HG02973 (cell line): Measurements from ENCODE around the gene AVPR2.

Experiments
- ATAC-seq: cut with Tn5 transposase; IDR thresholded peaks from one replicate; pipeline ENCODE4 v1.9.1; 2021; ENCODE audit warnings: moderate library complexity; ENCODE audit not compliant: unreplicated experiment

Gene AVPR2

GRCh38 chrX:153903991-153904957 lies at the start of gene AVPR2:
Gene AVPR2 (plus strand): TSS chrX:153904673. CDS start chrX:153905146, 473 bp downstream.
- no peak for ATAC-seq

DNA sequence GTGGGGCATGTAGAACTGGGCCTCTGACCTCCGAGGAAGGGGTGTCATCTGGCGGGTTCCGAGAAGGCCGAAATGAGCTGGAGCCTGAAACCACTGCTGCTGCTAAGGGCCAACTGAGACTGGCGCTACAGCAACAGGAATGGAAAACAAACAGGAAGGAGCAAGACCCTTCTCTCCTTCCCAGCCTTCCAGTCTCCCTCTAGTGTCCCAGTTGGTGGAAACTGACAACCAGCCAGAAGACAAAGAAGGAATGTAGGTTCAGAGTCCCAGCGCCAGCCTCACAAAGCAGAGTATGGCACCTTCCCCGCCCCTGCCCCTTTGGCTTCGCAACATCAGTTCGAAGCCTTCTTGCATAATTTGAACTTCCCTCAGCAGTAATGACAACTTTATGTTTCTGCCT lies 49.8 kb upstream of the AVPR2 start:
- no peak for ATAC-seq

DNA sequence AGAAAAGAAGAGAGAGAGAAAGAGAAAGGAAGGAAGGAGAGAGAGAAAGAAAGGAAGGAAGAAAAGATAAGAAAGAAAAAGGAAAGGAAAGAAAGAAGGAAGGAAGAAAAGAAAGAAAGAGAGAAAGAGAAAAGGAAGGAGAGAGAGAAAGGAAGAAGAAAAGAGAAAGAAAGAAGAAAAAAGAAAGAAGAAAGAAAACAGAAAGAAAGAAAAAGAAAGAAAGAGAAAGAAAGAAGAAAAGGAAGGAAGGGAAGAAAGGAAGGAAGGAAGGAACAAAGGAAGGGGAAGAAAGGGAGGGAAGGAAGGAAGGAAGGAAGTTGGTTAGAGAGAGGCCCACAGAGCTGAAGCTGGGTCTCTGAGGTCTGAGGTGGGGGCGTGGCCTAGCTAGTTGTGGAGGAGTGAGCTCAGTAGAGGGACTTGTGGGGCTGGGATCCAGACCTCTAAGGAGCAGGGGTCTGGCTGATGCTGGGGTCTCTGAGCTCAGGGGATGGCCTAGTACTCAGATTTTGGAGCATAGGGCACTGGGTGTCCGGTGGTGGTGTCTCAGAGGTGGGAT lies 47.0 kb upstream of the AVPR2 start:
- ATAC-seq: no peak

DNA sequence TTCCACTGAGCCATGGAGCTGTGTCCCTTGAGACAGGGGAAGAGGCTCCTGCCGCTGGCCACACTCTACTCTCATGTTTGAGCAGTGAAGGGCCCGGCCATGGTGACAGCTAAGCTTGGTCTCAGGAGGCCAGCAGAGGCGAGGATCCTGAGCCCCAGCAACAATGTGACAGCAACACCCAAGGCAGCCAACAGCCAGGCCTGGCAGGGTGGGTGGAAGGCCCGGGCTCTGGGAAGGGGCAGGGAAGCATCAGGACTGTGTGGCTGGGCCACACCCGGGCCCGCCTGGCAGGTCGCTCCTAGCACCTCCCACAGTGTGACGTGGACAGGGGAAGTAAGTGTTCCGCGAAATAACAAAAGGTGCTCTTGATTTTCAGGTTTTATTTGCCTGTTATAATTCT lies 43.3 kb upstream of the AVPR2 start:
- ATAC-seq: no peak

GRCh38 chrX:153861733-153862310 lies 42.7 kb upstream of the AVPR2 start:
- ATAC-seq: no peak

- ATAC-seq: no peak
These were observed 41.9 kb upstream of the AVPR2 start for GRCh38 chrX:153862369-153863250.

- no peak for ATAC-seq
These were observed 41.1 kb upstream of the AVPR2 start for GRCh38 chrX:153863251-153863991.

DNA sequence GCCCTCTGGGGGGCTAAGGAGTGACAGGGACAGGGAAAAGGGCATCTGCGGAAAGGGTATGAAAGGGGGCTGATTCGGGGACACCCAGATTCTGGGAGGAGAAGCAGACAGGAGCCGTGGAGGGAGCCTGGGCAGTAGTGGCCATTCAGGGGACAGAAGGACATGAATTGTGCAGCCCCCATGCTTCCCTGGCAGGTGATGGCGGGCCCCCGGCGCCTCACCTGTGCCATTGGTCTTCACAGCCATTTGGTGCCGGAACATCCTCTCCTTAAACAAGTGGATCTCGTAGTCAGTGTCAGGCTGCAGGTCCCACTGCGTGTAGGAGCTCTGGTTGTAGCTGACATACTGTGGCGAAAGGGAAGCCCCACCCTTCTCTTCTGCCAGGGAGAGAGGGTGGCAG lies 40.4 kb upstream of the AVPR2 start:
- no peak for ATAC-seq

DNA sequence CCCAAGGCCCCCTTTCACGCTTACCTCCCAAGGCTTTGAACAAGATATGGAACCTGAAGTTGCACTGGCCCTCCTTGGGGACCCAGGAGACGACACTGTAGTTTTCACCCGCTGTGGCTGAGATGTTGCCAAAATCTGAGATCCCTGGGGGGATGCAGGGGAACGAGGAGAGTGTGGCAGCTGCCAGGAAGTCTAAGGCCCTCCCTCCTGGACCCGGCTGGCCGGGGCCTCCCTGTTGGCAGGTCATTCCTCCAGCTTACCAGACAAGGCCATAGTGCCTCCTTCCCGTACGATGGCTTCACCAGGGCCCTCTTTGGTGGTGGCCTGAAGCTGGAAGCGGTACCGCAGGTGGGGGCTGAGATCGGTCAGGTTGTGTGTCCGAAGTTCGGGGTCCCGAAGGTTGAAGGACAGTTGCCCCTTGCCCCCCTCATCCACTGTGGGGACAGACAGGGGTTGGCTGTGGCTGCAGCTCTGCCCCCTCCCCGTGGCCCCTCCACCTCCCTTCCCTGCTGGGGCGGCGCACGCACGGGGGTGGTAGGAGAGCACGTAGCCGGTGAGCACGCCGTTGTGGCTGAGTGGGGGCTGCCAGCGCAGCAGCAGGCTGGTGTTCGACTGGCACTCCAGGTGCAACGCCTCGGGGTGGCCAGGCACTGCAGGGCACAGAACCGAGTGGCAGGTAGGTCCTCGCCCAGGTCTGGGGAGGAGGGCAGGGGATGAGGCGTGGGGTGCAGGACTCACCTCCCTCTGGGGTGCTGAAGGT lies 39.7 kb upstream of the AVPR2 start:
- no peak for ATAC-seq

GRCh38 chrX:153865321-153865580 lies 39.2 kb upstream of the AVPR2 start:
- ATAC-seq: no peak

GRCh38 chrX:153865685-153866084 lies 38.8 kb upstream of the AVPR2 start:
- ATAC-seq: no peak

DNA sequence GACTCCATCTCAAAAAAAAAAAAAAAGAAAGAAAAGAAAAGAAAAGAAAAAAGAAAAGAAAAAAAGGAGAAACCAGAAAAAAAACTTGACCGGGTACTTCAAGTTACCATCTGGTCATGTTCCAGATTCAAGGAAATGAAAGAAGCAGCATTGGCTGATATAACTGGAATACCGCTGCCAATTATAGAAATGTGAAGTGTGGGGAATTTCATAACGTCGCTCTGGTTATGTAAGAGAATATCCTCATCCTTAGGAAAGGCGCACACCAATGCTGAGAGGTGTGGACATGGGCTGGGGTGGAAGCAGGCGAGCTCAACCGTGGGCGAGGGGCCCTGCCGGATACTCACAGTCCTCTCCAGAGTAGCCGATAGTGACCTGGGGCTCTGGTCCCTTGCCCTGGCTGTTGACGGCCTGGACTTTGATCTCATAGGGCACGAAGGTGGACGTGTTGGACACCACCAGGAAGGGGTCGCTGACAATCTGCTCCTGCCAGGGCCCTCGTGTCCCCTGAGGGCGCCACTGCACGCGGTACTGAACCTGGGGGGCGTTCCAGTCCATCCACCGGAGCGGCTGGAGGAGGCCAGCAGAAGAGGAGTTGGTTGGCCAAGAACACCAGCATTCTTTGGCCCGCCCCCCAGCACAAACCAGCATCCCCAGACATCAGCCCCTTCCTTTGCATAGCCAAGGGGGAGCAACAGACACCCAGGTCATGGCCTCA lies 38.0 kb upstream of the AVPR2 start:
- no peak for ATAC-seq

DNA sequence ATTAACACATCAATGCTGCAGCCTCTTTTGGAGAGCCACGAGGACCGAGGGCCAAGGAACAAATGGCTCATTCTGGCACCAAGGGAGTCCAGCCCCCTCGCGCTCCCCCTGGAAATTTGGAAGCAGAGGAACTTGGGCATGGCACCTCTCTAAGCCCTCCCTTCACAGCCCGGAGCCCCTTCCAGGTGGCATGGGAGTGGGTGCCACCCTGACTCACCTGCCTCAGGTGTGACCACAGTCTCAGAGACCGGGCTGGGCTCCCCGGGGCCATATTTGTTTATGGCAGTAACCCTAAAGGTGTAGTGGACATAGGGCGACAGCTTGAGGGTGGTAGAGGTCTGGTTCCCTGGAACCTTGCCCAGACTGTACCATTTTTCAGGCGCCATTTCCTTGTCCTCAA lies 37.3 kb upstream of the AVPR2 start:
- ATAC-seq: no peak

- no peak for ATAC-seq
These were observed 36.8 kb upstream of the AVPR2 start for GRCh38 chrX:153867671-153868070.

- ATAC-seq: no peak
These were observed 35.6 kb upstream of the AVPR2 start for GRCh38 chrX:153868576-153869472.

- no peak for ATAC-seq
These were observed 34.8 kb upstream of the AVPR2 start for GRCh38 chrX:153869473-153870287.

- no peak for ATAC-seq
These were observed 34.2 kb upstream of the AVPR2 start for GRCh38 chrX:153870288-153870690.
